Measurements from ENCODE around the gene VPS4B. TPM values are rescaled to one million over a fixed set of nuclear protein-coding genes. Genes with fewer than 3 reads are reported as not detected.
"Not testable (repeated sequence)": the region's sequence is repeated elsewhere in the genome, so short reads cannot be mapped to it uniquely, and the experiment has no call there.

Gene VPS4B
- total RNA-seq, 4 donors from 2014 or later: 43.7 to 49.8 (median 44.6) TPM

- no peaks in the 10 kb centered on the region for H3K9me3 ChIP-seq
- H3K27ac ChIP-seq: peak within 1 kb of the TSS; percentile 99
- WGBS: 0% methylated on average over 17 of the region's 90 CpGs
- peaks cover 5% of the 10 kb centered on the region for H3K36me3 ChIP-seq
- H3K4me3 ChIP-seq: peak within 1 kb of the TSS; percentile 98
- peaks cover 29% of the 10 kb centered on the region for H3K4me1 ChIP-seq
- DNase-seq (ENCODE audit: low spot score in 2 of 2): peak; percentile 94 to 96
- TF ChIP-seq, protein P1, sequence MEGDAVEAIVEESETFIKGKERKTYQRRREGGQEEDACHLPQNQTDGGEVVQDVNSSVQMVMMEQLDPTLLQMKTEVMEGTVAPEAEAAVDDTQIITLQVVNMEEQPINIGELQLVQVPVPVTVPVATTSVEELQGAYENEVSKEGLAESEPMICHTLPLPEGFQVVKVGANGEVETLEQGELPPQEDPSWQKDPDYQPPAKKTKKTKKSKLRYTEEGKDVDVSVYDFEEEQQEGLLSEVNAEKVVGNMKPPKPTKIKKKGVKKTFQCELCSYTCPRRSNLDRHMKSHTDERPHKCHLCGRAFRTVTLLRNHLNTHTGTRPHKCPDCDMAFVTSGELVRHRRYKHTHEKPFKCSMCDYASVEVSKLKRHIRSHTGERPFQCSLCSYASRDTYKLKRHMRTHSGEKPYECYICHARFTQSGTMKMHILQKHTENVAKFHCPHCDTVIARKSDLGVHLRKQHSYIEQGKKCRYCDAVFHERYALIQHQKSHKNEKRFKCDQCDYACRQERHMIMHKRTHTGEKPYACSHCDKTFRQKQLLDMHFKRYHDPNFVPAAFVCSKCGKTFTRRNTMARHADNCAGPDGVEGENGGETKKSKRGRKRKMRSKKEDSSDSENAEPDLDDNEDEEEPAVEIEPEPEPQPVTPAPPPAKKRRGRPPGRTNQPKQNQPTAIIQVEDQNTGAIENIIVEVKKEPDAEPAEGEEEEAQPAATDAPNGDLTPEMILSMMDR (IDR thresholded peaks at IDR 0.05): no peak
- TF ChIP-seq POLR2A (IDR thresholded peaks at IDR 0.05) (peak in 1 of 2 donors; percentile 85), POLR2AphosphoS5 (IDR thresholded peaks at IDR 0.05) (peak in 2 of 3 donors; percentile 81 to 87), EP300 (IDR thresholded peaks at IDR 0.05) (no peak)
- no peaks in the 10 kb centered on the region for H3K27me3 ChIP-seq
Measured at GRCh38 chr18:63367053-63367953, 55.0 kb downstream of the VPS4B start, which contains the start of gene KDSR. Gene KDSR (minus strand): TSS chr18:63367206. CDS start chr18:63367118, 88 bp downstream.

DNA sequence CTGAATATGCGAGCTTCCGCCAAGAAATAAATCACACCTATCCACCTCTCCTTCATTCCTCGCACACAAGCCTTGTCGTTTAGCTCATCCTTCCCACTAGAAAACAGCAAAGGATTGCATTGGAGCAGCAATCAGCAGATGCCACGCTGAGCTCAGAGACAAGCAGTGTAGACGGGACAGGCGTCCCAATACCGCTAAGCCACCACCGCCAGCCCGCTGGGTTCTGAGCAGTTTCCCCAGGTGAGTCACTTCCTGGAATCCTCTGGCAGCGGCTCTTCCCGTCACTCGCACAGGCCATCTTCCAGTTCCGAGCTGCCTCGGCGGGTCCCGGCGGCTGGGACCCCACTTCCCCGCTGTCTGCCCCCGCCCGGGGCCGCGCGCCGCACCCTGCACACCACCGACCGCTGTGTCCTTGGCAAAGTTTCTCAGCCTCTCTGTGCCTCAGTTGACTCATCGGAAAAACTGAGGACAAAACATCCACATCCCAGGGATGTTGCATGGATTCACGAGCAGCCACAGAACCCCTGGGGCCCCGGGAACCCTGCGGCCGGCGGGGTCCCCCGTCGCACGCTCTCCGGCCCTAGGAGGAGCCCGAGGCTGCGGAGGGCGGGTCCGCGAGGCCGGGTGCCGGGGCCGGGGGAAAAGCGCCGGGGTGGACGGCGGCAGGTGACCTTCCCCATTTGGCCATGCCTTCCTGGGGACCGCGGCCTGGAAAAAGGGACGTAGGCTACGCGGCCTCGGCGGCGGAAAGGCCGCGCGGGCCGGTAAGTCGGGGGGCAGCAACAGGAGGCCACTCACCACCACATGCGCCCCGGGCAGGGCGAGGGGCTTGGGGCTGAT, 55.8 kb downstream of the VPS4B start:
- H3K27ac ChIP-seq: peak overlapping the region; percentile 99
- H3K4me3 ChIP-seq: peak overlapping the region; percentile 98
- WGBS: under 1% methylated on average over 29 of the region's 65 CpGs
- no peaks in the 10 kb centered on the region for H3K9me3 ChIP-seq
- TF ChIP-seq EP300 (IDR thresholded peaks at IDR 0.05) (no peak), POLR2A (IDR thresholded peaks at IDR 0.05) (no peak), POLR2AphosphoS5 (IDR thresholded peaks at IDR 0.05) (peak in 1 of 3 donors; percentile 0)
- TF ChIP-seq, protein P1 (IDR thresholded peaks at IDR 0.05): no peak
- DNase-seq (ENCODE audit: low spot score in 2 of 2): peak; percentile 80 to 86
- H3K27me3 ChIP-seq: no peaks in the 10 kb centered on the region
- peaks cover 13% of the 10 kb centered on the region for H3K36me3 ChIP-seq
- H3K4me1 ChIP-seq: peaks cover 29% of the 10 kb centered on the region

- H3K4me3 ChIP-seq: peak overlapping the region; percentile 98
- peaks cover 16% of the 10 kb centered on the region for H3K36me3 ChIP-seq
- no peaks in the 10 kb centered on the region for H3K27me3 ChIP-seq
- DNase-seq (ENCODE audit: low spot score in 2 of 2): no peak
- no peaks in the 10 kb centered on the region for H3K9me3 ChIP-seq
- peak overlapping the region; percentile 99 for H3K27ac ChIP-seq
- under 1% methylated on average over 12 of the region's 12 CpGs for WGBS
- TF ChIP-seq POLR2AphosphoS5 (IDR thresholded peaks at IDR 0.05) (no peak), EP300 (IDR thresholded peaks at IDR 0.05) (no peak), POLR2A (IDR thresholded peaks at IDR 0.05) (no peak)
- TF ChIP-seq, protein P1 (IDR thresholded peaks at IDR 0.05): no peak
- peaks cover 29% of the 10 kb centered on the region for H3K4me1 ChIP-seq
Measured at GRCh38 chr18:63365876-63366212, 56.4 kb downstream of the VPS4B start.

DNA sequence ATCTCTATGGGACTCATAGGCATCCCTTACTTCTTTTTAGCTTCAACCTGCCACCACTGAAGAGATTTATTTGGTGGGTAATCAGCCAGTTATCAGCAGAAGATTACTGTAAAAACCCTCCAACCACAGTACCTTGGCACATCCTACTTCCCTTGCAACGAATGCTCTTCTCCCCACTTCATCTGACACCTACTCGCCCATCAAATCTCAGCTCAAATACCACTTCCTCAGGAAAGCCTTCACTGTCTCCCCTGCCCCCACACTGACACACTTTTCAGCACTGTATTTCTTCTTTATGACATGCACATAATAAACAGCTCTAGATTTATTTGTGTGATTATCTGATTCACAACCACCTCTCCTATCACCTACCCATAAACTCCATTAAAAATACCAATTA, 58.3 kb downstream of the VPS4B start:
- DNase-seq (ENCODE audit: low spot score in 2 of 2): no peak
- no peaks in the 10 kb centered on the region for H3K27me3 ChIP-seq
- H3K36me3 ChIP-seq: peaks cover 34% of the 10 kb centered on the region
- 55% methylated on average over 2 of the region's 2 CpGs for WGBS
- H3K9me3 ChIP-seq: no peaks in the 10 kb centered on the region
- TF ChIP-seq POLR2AphosphoS5 (IDR thresholded peaks at IDR 0.05) (no peak), POLR2A (IDR thresholded peaks at IDR 0.05) (no peak), EP300 (IDR thresholded peaks at IDR 0.05) (no peak)
- TF ChIP-seq, protein P1 (IDR thresholded peaks at IDR 0.05): no peak
- H3K4me1 ChIP-seq: peaks cover 29% of the 10 kb centered on the region
- no peak overlapping the region for H3K27ac ChIP-seq
- no peak overlapping the region for H3K4me3 ChIP-seq

- not testable (repeated sequence) for H3K27me3 ChIP-seq; DNase-seq (ENCODE audit: low spot score in 2 of 2); H3K9me3 ChIP-seq; H3K27ac ChIP-seq; H3K4me3 ChIP-seq
- peaks cover 40% of the 10 kb centered on the region for H3K36me3 ChIP-seq
- peaks cover 29% of the 10 kb centered on the region for H3K4me1 ChIP-seq
- 100% methylated on average over 2 of the region's 2 CpGs for WGBS
Measured at GRCh38 chr18:63363420-63363819, 58.9 kb downstream of the VPS4B start.

Data from suprapubic skin (tissue), 4 donors.